Measurements from ENCODE around the gene SLC29A2.

Gene SLC29A2

DNA sequence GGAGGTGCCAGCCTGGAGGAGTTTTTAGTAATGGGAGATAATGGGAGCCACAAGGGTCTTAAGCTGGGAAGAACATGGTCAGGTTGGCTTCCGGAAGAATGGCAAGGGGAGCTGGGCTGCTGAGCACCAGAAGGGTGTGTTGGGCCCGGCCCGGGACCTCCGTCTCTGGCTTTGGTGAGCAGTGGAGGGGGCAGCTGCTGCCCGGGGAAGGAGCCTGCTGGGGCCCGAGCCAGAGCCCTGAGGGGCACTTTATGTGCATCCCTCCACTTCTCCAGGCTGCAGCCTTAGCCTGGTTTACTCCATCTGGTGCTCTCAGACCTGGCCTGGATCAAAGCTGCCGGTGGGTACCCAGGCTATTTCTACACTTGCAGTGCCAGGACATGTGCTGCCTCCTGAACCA lies 40.5 kb upstream of the SLC29A2 start:
- no peak overlapping the region for H3K4me3 ChIP-seq (ENCODE audit: low read depth, low read length)
- POLR2A ChIA-PET = interaction anchor here (0.6 kb wide), 1 partner anchor 67 kb away, joined by 3 read pairs; no protein-coding TSS in a partner anchor
- H3K9me3 ChIP-seq (ENCODE audit: control insufficient read depth, insufficient read depth, low read depth, low read length) = no peaks in the 10 kb centered on the region
- no peak overlapping the region for H3K27ac ChIP-seq (ENCODE audit: extremely low read depth, low read depth, low read length)
- no peaks in the 10 kb centered on the region for H3K4me1 ChIP-seq (ENCODE audit: control insufficient read depth, insufficient read depth, low read length)
- H3K36me3 ChIP-seq (ENCODE audit: control insufficient read depth in 2 of 2, insufficient read depth in 1 of 2, low read length in 2 of 2) = no peaks in the 10 kb centered on the region
- TF ChIP-seq ZNF530 (tag by site-specific recombination; IDR thresholded peaks at IDR 0.05; ENCODE audit: low read depth) = no peak
- no peak for TF ChIP-seq ZNF184 (tag by site-specific recombination; IDR thresholded peaks at IDR 0.05)
- TF ChIP-seq, protein P1, sequence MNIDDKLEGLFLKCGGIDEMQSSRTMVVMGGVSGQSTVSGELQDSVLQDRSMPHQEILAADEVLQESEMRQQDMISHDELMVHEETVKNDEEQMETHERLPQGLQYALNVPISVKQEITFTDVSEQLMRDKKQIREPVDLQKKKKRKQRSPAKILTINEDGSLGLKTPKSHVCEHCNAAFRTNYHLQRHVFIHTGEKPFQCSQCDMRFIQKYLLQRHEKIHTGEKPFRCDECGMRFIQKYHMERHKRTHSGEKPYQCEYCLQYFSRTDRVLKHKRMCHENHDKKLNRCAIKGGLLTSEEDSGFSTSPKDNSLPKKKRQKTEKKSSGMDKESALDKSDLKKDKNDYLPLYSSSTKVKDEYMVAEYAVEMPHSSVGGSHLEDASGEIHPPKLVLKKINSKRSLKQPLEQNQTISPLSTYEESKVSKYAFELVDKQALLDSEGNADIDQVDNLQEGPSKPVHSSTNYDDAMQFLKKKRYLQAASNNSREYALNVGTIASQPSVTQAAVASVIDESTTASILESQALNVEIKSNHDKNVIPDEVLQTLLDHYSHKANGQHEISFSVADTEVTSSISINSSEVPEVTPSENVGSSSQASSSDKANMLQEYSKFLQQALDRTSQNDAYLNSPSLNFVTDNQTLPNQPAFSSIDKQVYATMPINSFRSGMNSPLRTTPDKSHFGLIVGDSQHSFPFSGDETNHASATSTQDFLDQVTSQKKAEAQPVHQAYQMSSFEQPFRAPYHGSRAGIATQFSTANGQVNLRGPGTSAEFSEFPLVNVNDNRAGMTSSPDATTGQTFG (tag by site-specific recombination; IDR thresholded peaks at IDR 0.05; ENCODE audit: borderline replicate concordance) = no peak
- TF ChIP-seq, protein P2, sequence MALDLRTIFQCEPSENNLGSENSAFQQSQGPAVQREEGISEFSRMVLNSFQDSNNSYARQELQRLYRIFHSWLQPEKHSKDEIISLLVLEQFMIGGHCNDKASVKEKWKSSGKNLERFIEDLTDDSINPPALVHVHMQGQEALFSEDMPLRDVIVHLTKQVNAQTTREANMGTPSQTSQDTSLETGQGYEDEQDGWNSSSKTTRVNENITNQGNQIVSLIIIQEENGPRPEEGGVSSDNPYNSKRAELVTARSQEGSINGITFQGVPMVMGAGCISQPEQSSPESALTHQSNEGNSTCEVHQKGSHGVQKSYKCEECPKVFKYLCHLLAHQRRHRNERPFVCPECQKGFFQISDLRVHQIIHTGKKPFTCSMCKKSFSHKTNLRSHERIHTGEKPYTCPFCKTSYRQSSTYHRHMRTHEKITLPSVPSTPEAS (tag by site-specific recombination; IDR thresholded peaks at IDR 0.05) = no peak
- CTCF ChIA-PET = interaction anchor here (0.7 to 1.5 kb wide), 2 partner anchors 17 to 19 kb away, joined by 3 to 6 read pairs; no protein-coding TSS in a partner anchor

DNA sequence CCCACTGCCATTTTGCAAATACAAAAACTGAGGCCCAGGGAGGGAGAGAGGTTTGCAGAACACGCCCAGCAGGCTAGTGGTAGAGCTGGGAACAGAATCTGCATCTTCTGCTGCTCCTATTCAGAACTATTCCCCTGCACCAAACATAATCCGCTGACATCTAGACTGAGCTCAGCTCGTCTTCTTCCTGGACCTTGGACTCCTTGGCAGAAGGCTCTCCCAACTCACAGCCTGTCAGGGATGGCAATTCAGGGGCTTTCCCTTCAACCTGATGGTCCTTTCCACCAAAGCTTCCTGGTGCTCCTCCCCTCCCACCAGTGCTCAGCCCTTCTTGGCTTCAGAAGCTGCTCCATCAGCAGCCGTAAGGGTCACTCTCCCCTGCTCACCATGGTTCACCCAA lies 39.8 kb upstream of the SLC29A2 start:
- TF ChIP-seq ZNF398 (tag by site-specific recombination; IDR thresholded peaks at IDR 0.05) (no peak), ZNF792 (tag by site-specific recombination; IDR thresholded peaks at IDR 0.05) (no peak), ZFP37 (tag by site-specific recombination; IDR thresholded peaks at IDR 0.05) (no peak)
- ChIA-PET POLR2A (interaction anchor here (0.5 to 1.6 kb wide), 2 partner anchors 29 to 266 kb away, joined by 3 to 4 read pairs; partner anchors contain the start of gene RBM4B), CTCF (interaction anchor here (1.5 kb wide), 1 partner anchor 18 kb away, joined by 6 read pairs; no protein-coding TSS in a partner anchor)
- H3K36me3 ChIP-seq (ENCODE audit: control insufficient read depth in 2 of 2, insufficient read depth in 1 of 2, low read length in 2 of 2) = no peaks in the 10 kb centered on the region
- no peak overlapping the region for H3K27ac ChIP-seq (ENCODE audit: extremely low read depth, low read depth, low read length)
- H3K4me1 ChIP-seq (ENCODE audit: control insufficient read depth, insufficient read depth, low read length) = no peaks in the 10 kb centered on the region
- no peaks in the 10 kb centered on the region for H3K9me3 ChIP-seq (ENCODE audit: control insufficient read depth, insufficient read depth, low read depth, low read length)
- no peak overlapping the region for H3K4me3 ChIP-seq (ENCODE audit: low read depth, low read length)

DNA sequence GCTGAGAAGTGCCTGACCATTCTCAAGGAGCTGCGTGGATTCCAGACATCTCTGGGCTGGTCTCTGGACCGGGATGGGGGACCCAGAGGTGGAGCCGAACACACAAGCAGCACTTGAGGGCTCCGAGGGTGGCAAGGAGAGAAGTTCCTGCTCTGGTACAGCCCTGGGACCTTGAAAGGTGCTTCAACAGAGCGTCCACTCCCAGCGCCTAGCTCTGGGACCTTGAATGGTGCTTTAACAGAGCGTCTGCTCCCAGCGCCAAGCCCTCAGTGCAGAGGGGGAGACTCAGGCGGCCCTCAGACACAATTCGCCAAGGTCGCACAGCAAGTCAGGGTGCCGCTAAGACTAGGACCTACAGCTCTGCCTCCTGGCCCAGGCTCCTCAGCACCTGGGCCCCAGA lies 38.6 kb upstream of the SLC29A2 start:
- Histone ChIP-seq H3K9me3 (ENCODE audit: control insufficient read depth, insufficient read depth, low read depth, low read length) (no peaks in the 10 kb centered on the region), H3K4me1 (ENCODE audit: control insufficient read depth, insufficient read depth, low read length) (no peaks in the 10 kb centered on the region), H3K27ac (ENCODE audit: extremely low read depth, low read depth, low read length) (no peak overlapping the region), H3K36me3 (ENCODE audit: control insufficient read depth in 2 of 2, insufficient read depth in 1 of 2, low read length in 2 of 2) (no peaks in the 10 kb centered on the region), H3K4me3 (ENCODE audit: low read depth, low read length) (no peak overlapping the region)
- ChIA-PET CTCF (interaction anchor here (0.8 to 5.2 kb wide), 6 partner anchors 11 to 424 kb away, joined by 3 to 79 read pairs (median 14); partner anchors contain the start of genes NPAS4 and RBM4B), POLR2A (interaction anchor here (1.6 kb wide), 1 partner anchor 268 kb away, joined by 4 read pairs; the partner anchor contains the start of gene RBM4B)
- TF ChIP-seq KLF7 (tag by site-specific recombination; IDR thresholded peaks at IDR 0.05; ENCODE audit: borderline replicate concordance) (no peak), ZNF221 (tag by site-specific recombination; IDR thresholded peaks at IDR 0.05; ENCODE audit: borderline replicate concordance) (no peak), FEZF1 (tag by site-specific recombination; IDR thresholded peaks at IDR 0.05) (no peak), ZNF175 (tag by site-specific recombination; IDR thresholded peaks at IDR 0.05) (no peak), ZNF571 (tag by site-specific recombination; IDR thresholded peaks at IDR 0.05) (no peak), ZSCAN30 (tag by site-specific recombination; IDR thresholded peaks at IDR 0.05) (no peak), ZNF214 (tag by site-specific recombination; IDR thresholded peaks at IDR 0.05; ENCODE audit: borderline replicate concordance) (no peak), EGR2 (tag by site-specific recombination; IDR thresholded peaks at IDR 0.05; ENCODE audit: low read depth) (no peak), ZFP69B (tag by site-specific recombination; IDR thresholded peaks at IDR 0.05) (no peak), ZNF560 (tag by site-specific recombination; IDR thresholded peaks at IDR 0.05; ENCODE audit: borderline replicate concordance) (no peak), ZNF114 (tag by site-specific recombination; IDR thresholded peaks at IDR 0.05) (no peak), PRDM1 (tag by site-specific recombination; IDR thresholded peaks at IDR 0.05) (no peak), RBAK (tag by site-specific recombination; IDR thresholded peaks at IDR 0.05) (no peak), ZNF292 (tag by site-specific recombination; IDR thresholded peaks at IDR 0.05; ENCODE audit: borderline replicate concordance, low read depth) (no peak), MEIS1 (CRISPR knock-in tag; IDR thresholded peaks at IDR 0.05; ENCODE audit: borderline replicate concordance) (no peak)
- TF ChIP-seq, protein P3, sequence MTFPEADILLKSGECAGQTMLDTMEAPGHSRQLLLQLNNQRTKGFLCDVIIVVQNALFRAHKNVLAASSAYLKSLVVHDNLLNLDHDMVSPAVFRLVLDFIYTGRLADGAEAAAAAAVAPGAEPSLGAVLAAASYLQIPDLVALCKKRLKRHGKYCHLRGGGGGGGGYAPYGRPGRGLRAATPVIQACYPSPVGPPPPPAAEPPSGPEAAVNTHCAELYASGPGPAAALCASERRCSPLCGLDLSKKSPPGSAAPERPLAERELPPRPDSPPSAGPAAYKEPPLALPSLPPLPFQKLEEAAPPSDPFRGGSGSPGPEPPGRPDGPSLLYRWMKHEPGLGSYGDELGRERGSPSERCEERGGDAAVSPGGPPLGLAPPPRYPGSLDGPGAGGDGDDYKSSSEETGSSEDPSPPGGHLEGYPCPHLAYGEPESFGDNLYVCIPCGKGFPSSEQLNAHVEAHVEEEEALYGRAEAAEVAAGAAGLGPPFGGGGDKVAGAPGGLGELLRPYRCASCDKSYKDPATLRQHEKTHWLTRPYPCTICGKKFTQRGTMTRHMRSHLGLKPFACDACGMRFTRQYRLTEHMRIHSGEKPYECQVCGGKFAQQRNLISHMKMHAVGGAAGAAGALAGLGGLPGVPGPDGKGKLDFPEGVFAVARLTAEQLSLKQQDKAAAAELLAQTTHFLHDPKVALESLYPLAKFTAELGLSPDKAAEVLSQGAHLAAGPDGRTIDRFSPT (tag by site-specific recombination; IDR thresholded peaks at IDR 0.05) = no peak

All from HEK293 (cell line).